HCT116 (cell line): ENCODE measurements around the gene IPCEF1. TPM values are rescaled to one million over a fixed set of nuclear protein-coding genes. Genes with fewer than 3 reads are reported as not detected.

Experiments
- ATAC-seq: fragments of 200-7000 bp; cut with Tn5 transposase; 2 replicates; pipeline ENCODE4 v1.9.1; 2020; ENCODE audit warnings: mild to moderate bottlenecking, moderate library complexity
- BruUV-seq: library from RNA; stranded (reverse); fragments of 400-500 nt; replicated peaks from 2 replicates; lab custom pipeline; 2021; lab: Mats Ljungman, UMichigan
- CTCF ChIA-PET: fragments of 300-600 bp; sonication (Branson Sonifier 250); formaldehyde crosslinking; loops from one replicate; lab custom pipeline; 2021; ENCODE audit warnings: antibody characterized with exemption; lab: Charles Lee
- POLR2A ChIA-PET: fragments of 300-600, 350-600 bp; sonication (Branson Sonifier 250); formaldehyde crosslinking; loops from one replicate; lab custom pipeline; 2021; ENCODE audit warnings: antibody characterized with exemption; lab: Charles Lee
- RAD21 ChIA-PET, 2 experiments: fragments of 300-600 bp; sonication (Branson Sonifier 250); formaldehyde crosslinking; loops; one replicate each; lab custom pipeline; 2023; ENCODE audit warnings: low total read pairs in 2 of 2; ENCODE audit not compliant: uncharacterized antibody in 2 of 2, unreplicated experiment in 2 of 2, low non-redundant PET in 1 of 2; lab: Charles Lee
- DNase-seq: peaks from one replicate; pipeline ENCODE4 v3.0.0-alpha.2; 2010; ENCODE audit warnings: low read depth, low spot score
- H2AFZ ChIP-seq: fragments of 200-600 bp; shearing (Covaris generic), sonication (generic); 2 replicates; pipeline ENCODE4 v1.6.1; 2017; ENCODE audit warnings: low read depth, mixed run types, mixed read lengths, antibody characterized with exemption, low read length; ENCODE audit not compliant: poor library complexity, severe bottlenecking
- H3K27ac ChIP-seq: 2 replicates; pipeline ENCODE4 v1.5.1; 2012; ENCODE audit warnings: low read depth, low read length
- H3K27me3 ChIP-seq: fragments of 200-600 bp; sonication (generic); 2 replicates; pipeline ENCODE4 v1.6.1; 2016; ENCODE audit warnings: mixed run types, low read length, mixed read lengths; ENCODE audit not compliant: insufficient read depth
- H3K36me3 ChIP-seq, 2 experiments: fragments of 200-500 bp in 1 of 2; fragments of 200-600 bp in 1 of 2; sonication (Bioruptor generic) in 1 of 2; sonication (generic) in 1 of 2; 2 replicates each; pipeline versions ENCODE4 v1.5.1 to v1.6.1; 2014 to 2016; ENCODE audit warnings: low read length in 2 of 2, inconsistent platforms in 1 of 2, mixed read lengths in 1 of 2, mixed run types in 1 of 2; ENCODE audit not compliant: insufficient read depth in 2 of 2, control insufficient read depth in 1 of 2
- H3K4me1 ChIP-seq, 2 experiments: fragments of 200-600 bp in 1 of 2; sonication (generic) in 1 of 2; 2 replicates each; pipeline versions ENCODE4 v1.5.1 to v1.6.1; 2012 to 2017; ENCODE audit warnings: low read length in 2 of 2, inconsistent platforms in 1 of 2, mild to moderate bottlenecking in 1 of 2, mixed read lengths in 1 of 2, mixed run types in 1 of 2, moderate library complexity in 1 of 2; ENCODE audit not compliant: insufficient read depth in 2 of 2, control insufficient read depth in 1 of 2
- H3K4me2 ChIP-seq: fragments of 200-600 bp; sonication (generic); 2 replicates; pipeline ENCODE4 v1.6.1; 2017; ENCODE audit warnings: mixed run types, low read length, mixed read lengths
- H3K4me3 ChIP-seq, 2 experiments: fragments of 200-600 bp in 1 of 2; sonication (generic) in 1 of 2; replicated peaks in 1 of 2; 2 replicates each; pipeline ENCODE4 v1.5.1; 2011 to 2016; ENCODE audit warnings: low read length in 2 of 2, control low read depth in 1 of 2, low read depth in 1 of 2, mild to moderate bottlenecking in 1 of 2, mixed read lengths in 1 of 2, mixed run types in 1 of 2
- H3K79me2 ChIP-seq: fragments of 200-600 bp; sonication (generic); 2 replicates; pipeline ENCODE4 v1.6.1; 2017; ENCODE audit warnings: mild to moderate bottlenecking, mixed run types, low read length, moderate library complexity, mixed read lengths; ENCODE audit not compliant: insufficient read depth
- H3K9ac ChIP-seq: fragments of 200-600 bp; sonication (generic); 2 replicates; pipeline ENCODE4 v1.6.1; 2016; ENCODE audit warnings: low read length, mixed read lengths
- H3K9me2 ChIP-seq: fragments of 200-600 bp; sonication (generic), shearing (Covaris generic); 2 replicates; pipeline ENCODE4 v1.6.1; 2017; ENCODE audit warnings: mixed run types, mild to moderate bottlenecking, moderate library complexity; ENCODE audit not compliant: insufficient read depth
- H3K9me3 ChIP-seq, 2 experiments: fragments of 200-500 bp in 1 of 2; fragments of 200-600 bp in 1 of 2; sonication (Bioruptor generic) in 1 of 2; sonication (generic) in 1 of 2; 2 replicates each; pipeline ENCODE4 v1.6.1; 2014 to 2017; ENCODE audit warnings: low read length in 2 of 2, mixed read lengths in 2 of 2, inconsistent platforms in 1 of 2, low read depth in 1 of 2, mild to moderate bottlenecking in 1 of 2, mixed run types in 1 of 2, moderate library complexity in 1 of 2; ENCODE audit not compliant: control insufficient read depth in 1 of 2, insufficient read depth in 1 of 2
- H4K20me1 ChIP-seq: fragments of 200-600 bp; sonication (generic), shearing (Covaris generic); 2 replicates; pipeline ENCODE4 v1.6.1; 2017; ENCODE audit warnings: mixed run types, mild to moderate bottlenecking, moderate library complexity; ENCODE audit not compliant: insufficient read depth
- EGR1 ChIP-seq: IDR thresholded peaks from 2 replicates; pipeline ENCODE4 v1.6.1; 2012; ENCODE audit warnings: low read depth
- EZH2 ChIP-seq: fragments of 200-600 bp; sonication (generic); IDR thresholded peaks from 2 replicates; pipeline ENCODE4 v1.6.1; 2017; ENCODE audit warnings: antibody characterized with exemption, mixed run types
- POLR2A ChIP-seq: IDR thresholded peaks from 2 replicates; pipeline ENCODE4 v1.7.0; 2011; ENCODE audit warnings: borderline replicate concordance; ENCODE audit not compliant: insufficient read depth, insufficient read length; ENCODE audit errors: extremely low read depth
- RAD21 ChIP-seq: IDR thresholded peaks from 2 replicates; pipeline ENCODE4 v1.6.1; 2012; ENCODE audit warnings: low read depth, mild to moderate bottlenecking
- TCF7L2 ChIP-seq: IDR thresholded peaks from 2 replicates; pipeline ENCODE4 v1.7.0; 2011; ENCODE audit warnings: borderline replicate concordance, inconsistent platforms; ENCODE audit not compliant: insufficient read depth, insufficient read length; ENCODE audit errors: extremely low read depth
- intact Hi-C: fragments of 100-400 bp; cut with micrococcal nuclease; formaldehyde crosslinking; loops from 2 replicates; pipeline ENCODE4 v1.10.0; 2022
- total RNA-seq: library from RNA; stranded (reverse); gene quantifications from one replicate; pipeline ENCODE4 v1.2.1, GENCODE V29; 2021; ENCODE audit not compliant: unreplicated experiment

IPCEF1 gene
- total RNA-seq, 1 experiment from 2014 or later, result 0.32 TPM

DNA sequence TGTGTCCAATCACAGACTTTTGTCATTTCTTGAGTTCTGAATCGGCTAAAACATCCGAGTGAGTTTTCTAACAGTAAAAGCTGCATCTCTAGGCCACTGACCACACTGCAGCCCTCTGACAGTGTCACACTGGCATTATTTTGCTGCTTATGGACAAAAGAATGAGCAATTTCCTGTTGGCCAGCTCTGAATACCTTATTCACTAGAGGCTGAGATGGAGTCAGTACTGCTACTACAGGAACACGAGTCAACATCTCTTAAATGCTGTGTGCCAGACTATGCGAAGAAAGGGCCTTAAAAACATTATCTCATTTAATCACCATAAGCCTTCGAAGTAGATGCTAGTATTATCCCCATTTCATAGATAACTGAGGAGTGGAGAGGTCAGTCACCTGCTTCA is 42.5 kb upstream of the IPCEF1 start:
- ChIA-PET RAD21 (no interaction called here), POLR2A (no interaction called here), CTCF (no interaction called here)
- H3K9me2 ChIP-seq, result no peaks in the 10 kb centered on the region
- H4K20me1 ChIP-seq, result no peaks in the 10 kb centered on the region
- no peaks in the 10 kb centered on the region; a peak in 2 of 4 replicates for H3K36me3 ChIP-seq
- no peak overlapping the region for H3K4me2 ChIP-seq
- H2AFZ ChIP-seq, result no peak overlapping the region
- peaks cover 15 to 16% of the 10 kb centered on the region in 2 experiments for H3K4me1 ChIP-seq
- no peak overlapping the region for H3K9ac ChIP-seq
- no TSS peak for BruUV-seq
- TF ChIP-seq POLR2A (no peak), TCF7L2 (no peak), RAD21 (no peak)
- no peak for DNase-seq
- no peak overlapping the region for H3K4me3 ChIP-seq
- no peak overlapping the region for H3K27ac ChIP-seq
- no peaks in the 10 kb centered on the region for H3K79me2 ChIP-seq
- no peaks in the 10 kb centered on the region for H3K27me3 ChIP-seq
- intact Hi-C loops, result no loop called here
- no peak for ATAC-seq
- H3K9me3 ChIP-seq, result no peaks in the 10 kb centered on the region

GRCh38 chr6:154397491-154398195 is 41.0 kb upstream of the IPCEF1 start:
- Histone ChIP-seq H2AFZ (no peak overlapping the region), H4K20me1 (no peaks in the 10 kb centered on the region), H3K9ac (no peak overlapping the region), H3K27ac (no peak overlapping the region), H3K79me2 (no peaks in the 10 kb centered on the region), H3K36me3 (no peaks in the 10 kb centered on the region; a peak in 2 of 4 replicates), H3K4me2 (no peak overlapping the region), H3K9me3 (no peaks in the 10 kb centered on the region), H3K9me2 (no peaks in the 10 kb centered on the region), H3K4me3 (no peak overlapping the region), H3K27me3 (no peaks in the 10 kb centered on the region), H3K4me1 (peaks cover 7 to 13% of the 10 kb centered on the region in 2 experiments; a peak in 3 of 4 replicates)
- ChIA-PET RAD21 (no interaction called here), CTCF (no interaction called here), POLR2A (no interaction called here)
- DNase-seq (no peak), ATAC-seq (no peak)
- intact Hi-C loops, result no loop called here
- no TSS peak for BruUV-seq
- TF ChIP-seq EZH2, result no peak
- no peak for TF ChIP-seq EGR1
